ENCODE data around the gene KRTAP1-4. TPM values are rescaled to one million over a fixed set of nuclear protein-coding genes. Genes with fewer than 3 reads are reported as not detected.

The KRTAP1-4 gene
- total and polyA plus RNA-seq, 2 donors (not counting 3 experiments of a cell fraction or from before 2014, with no cell fraction given) = not detected

DNA sequence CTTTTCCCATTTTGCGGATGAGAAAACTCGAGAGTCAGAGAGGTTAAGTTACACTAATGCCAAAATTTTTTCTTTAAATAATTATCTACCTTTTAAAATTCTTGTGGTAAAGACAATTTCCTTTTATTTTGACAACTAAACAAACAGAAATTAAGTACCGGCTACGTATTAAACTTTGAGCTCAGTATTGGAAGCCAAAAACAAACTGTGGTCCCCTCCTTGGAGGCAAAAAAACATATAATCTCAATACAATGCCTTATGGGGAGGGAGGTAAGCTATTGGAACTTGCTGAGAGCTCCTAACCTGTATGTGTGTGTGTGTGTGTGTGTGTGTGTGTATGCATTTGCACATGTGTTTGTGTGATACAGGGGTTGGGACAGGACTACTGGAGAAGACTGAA is 33.5 kb upstream of the KRTAP1-4 start:
- Histone ChIP-seq H3K27me3 (ENCODE audit: control insufficient read depth in 2 of 2, insufficient read depth in 2 of 2, low read length in 2 of 2) (peaks cover 6 to 12% of the 10 kb centered on the region in 2 experiments), H3K4me3 (replicated peaks in 1 of 3; ENCODE audit: insufficient read depth in 1 of 3, low read depth in 1 of 3, low read length in 3 of 3) (no peak overlapping the region), H3K9me1 (replicated peaks; ENCODE audit: control insufficient read depth, extremely low read depth, insufficient read depth, low read length) (no peaks in the 10 kb centered on the region), H3K36me3 (ENCODE audit: control insufficient read depth in 2 of 2, extremely low read depth in 1 of 2, insufficient read depth in 2 of 2, low read length in 2 of 2) (no peaks in the 10 kb centered on the region), H3K4me2 (ENCODE audit: insufficient read depth, low read length) (no peak overlapping the region), H3K79me2 (ENCODE audit: control insufficient read depth, insufficient read depth, low read length) (no peaks in the 10 kb centered on the region), H3K27ac (ENCODE audit: insufficient read depth, low read depth, low read length) (no peak overlapping the region), H3K9me3 (replicated peaks; ENCODE audit: control insufficient read depth, insufficient read depth, low read length) (no peaks in the 10 kb centered on the region), H3K4me1 (ENCODE audit: control insufficient read depth, extremely low read depth, insufficient read depth, low read length) (no peaks in the 10 kb centered on the region), H3K9ac (replicated peaks; ENCODE audit: extremely low read depth, insufficient read depth, low read length) (no peak overlapping the region), H4K20me1 (replicated peaks; ENCODE audit: control insufficient read depth, extremely low read depth, insufficient read depth, low read length) (no peaks in the 10 kb centered on the region), H2AFZ (ENCODE audit: low read depth, low read length) (no peak overlapping the region)
- no peak for FAIRE-seq
- dilution Hi-C loops (cut with MboI; ENCODE audit: extremely low pct_ligation_motif_present, low sequenced_read_pairs) = no loop called here
- TF ChIP-seq MYC (IDR thresholded peaks at IDR 0.05; ENCODE audit: low read depth, low read length) = no peak
- no peak for TF ChIP-seq POLR2AphosphoS5 (IDR thresholded peaks at IDR 0.05; ENCODE audit: insufficient read depth, low read depth, low read length)
- no peak for TF ChIP-seq JUN (IDR thresholded peaks at IDR 0.05; ENCODE audit: borderline replicate concordance, insufficient read depth, insufficient read length, low read depth)
- TF ChIP-seq, protein P1, sequence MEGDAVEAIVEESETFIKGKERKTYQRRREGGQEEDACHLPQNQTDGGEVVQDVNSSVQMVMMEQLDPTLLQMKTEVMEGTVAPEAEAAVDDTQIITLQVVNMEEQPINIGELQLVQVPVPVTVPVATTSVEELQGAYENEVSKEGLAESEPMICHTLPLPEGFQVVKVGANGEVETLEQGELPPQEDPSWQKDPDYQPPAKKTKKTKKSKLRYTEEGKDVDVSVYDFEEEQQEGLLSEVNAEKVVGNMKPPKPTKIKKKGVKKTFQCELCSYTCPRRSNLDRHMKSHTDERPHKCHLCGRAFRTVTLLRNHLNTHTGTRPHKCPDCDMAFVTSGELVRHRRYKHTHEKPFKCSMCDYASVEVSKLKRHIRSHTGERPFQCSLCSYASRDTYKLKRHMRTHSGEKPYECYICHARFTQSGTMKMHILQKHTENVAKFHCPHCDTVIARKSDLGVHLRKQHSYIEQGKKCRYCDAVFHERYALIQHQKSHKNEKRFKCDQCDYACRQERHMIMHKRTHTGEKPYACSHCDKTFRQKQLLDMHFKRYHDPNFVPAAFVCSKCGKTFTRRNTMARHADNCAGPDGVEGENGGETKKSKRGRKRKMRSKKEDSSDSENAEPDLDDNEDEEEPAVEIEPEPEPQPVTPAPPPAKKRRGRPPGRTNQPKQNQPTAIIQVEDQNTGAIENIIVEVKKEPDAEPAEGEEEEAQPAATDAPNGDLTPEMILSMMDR (IDR thresholded peaks at IDR 0.05; ENCODE audit: extremely low read depth in 1 of 2, insufficient read depth in 1 of 2, low read depth in 1 of 2, low read length in 2 of 2) = no peak
- TF ChIP-seq GATA2 (IDR thresholded peaks at IDR 0.05; ENCODE audit: insufficient read depth, insufficient read length, low read depth, low read length) = no peak
- no peak for TF ChIP-seq POLR2A (IDR thresholded peaks at IDR 0.05; ENCODE audit: low read depth, low read length)
- TF ChIP-seq EZH2 (IDR thresholded peaks at IDR 0.05; ENCODE audit: borderline replicate concordance, low read depth, low read length, severe bottlenecking) = no peak
- no peak for TF ChIP-seq FOS (IDR thresholded peaks at IDR 0.05; ENCODE audit: borderline replicate concordance, insufficient read depth, low read length)
- TF ChIP-seq, protein P2, sequence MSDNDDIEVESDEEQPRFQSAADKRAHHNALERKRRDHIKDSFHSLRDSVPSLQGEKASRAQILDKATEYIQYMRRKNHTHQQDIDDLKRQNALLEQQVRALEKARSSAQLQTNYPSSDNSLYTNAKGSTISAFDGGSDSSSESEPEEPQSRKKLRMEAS (IDR thresholded peaks at IDR 0.05; ENCODE audit: insufficient read depth, insufficient read length) = no peak
- no TSS peak for BruUV-seq (replicated peaks)
- intact Hi-C loops (cut with micrococcal nuclease) = no loop called here
- CTCF ChIA-PET = no interaction called here
- DNase-seq (ENCODE audit: low read depth, low spot score) = no peak
- POLR2A ChIA-PET = no interaction called here

Measured in endothelial cell of umbilical vein (primary cell).